H1 (cell line): Measurements from ENCODE around the gene ZBTB33. TPM values are rescaled to one million over a fixed set of nuclear protein-coding genes. Genes with fewer than 3 reads are reported as not detected.

ENCODE experiments used
- CTCF ChIA-PET: fragments of 300-600 bp; sonication (Branson Sonifier 250); formaldehyde crosslinking; loops from one replicate; lab custom pipeline; 2021; ENCODE audit not compliant: partially characterized antibody; lab: Charles Lee
- POLR2A ChIA-PET: fragments of 300-600 bp; sonication (Branson Sonifier 250); formaldehyde crosslinking; loops from one replicate; lab custom pipeline; 2021; ENCODE audit warnings: inconsistent platforms; ENCODE audit not compliant: partially characterized antibody; lab: Charles Lee
- DNase-seq, 2 experiments: peaks; one replicate each; pipeline versions ENCODE4 v3.0.0 to v3.0.0-alpha.2; 2010 to 2022; ENCODE audit warnings: low spot score in 2 of 2, low read depth in 1 of 2, mixed read lengths in 1 of 2
- FAIRE-seq: peaks from 2 replicates; lab custom pipeline; 2011; peaks lifted over from hg19 to GRCh38; lab: Jason Lieb, UNC
- H2AFZ ChIP-seq: 2 replicates; pipeline ENCODE4 v1.8.1; 2012; ENCODE audit warnings: low read length, inconsistent platforms
- H2AK5ac ChIP-seq: 2 replicates; pipeline ENCODE4 v1.6.1; 2013; ENCODE audit warnings: low read depth, low read length
- H2BK120ac ChIP-seq: replicated peaks from 2 replicates; pipeline ENCODE3; 2013; ENCODE audit warnings: low read depth, low read length, inconsistent platforms
- H2BK12ac ChIP-seq: 2 replicates; pipeline ENCODE4 v1.6.1; 2013; ENCODE audit warnings: low read depth, low read length
- H2BK15ac ChIP-seq: 2 replicates; pipeline ENCODE4 v1.6.1; 2013; ENCODE audit warnings: low read length
- H2BK20ac ChIP-seq: 2 replicates; pipeline ENCODE4 v1.6.1; 2013; ENCODE audit warnings: low read length
- H2BK5ac ChIP-seq: 2 replicates; pipeline ENCODE4 v1.6.1; 2013; ENCODE audit warnings: low read depth, low read length
- H3K14ac ChIP-seq: 2 replicates; pipeline ENCODE4 v1.6.1; 2013; ENCODE audit warnings: inconsistent platforms; ENCODE audit not compliant: insufficient read length
- H3K18ac ChIP-seq: 2 replicates; pipeline ENCODE4 v1.6.1; 2013; ENCODE audit warnings: low read length; ENCODE audit errors: extremely low read depth
- H3K23ac ChIP-seq: 2 replicates; pipeline ENCODE4 v1.6.1; 2013; ENCODE audit warnings: inconsistent platforms; ENCODE audit not compliant: insufficient read length
- H3K23me2 ChIP-seq: 2 replicates; pipeline ENCODE4 v1.6.1; 2013; ENCODE audit warnings: low read depth, low read length
- H3K27ac ChIP-seq: 2 replicates; pipeline ENCODE4 v1.6.1; 2011; ENCODE audit warnings: low read depth, low read length, inconsistent platforms
- H3K27me3 ChIP-seq, 4 experiments: replicated peaks in 1 of 4; 1 replicate in 1 of 4; 2 replicates in 3 of 4; pipeline versions ENCODE4 v1.6.1 to v1.8.1; 2011 to 2013; ENCODE audit warnings: low read length in 3 of 4, mild to moderate bottlenecking in 3 of 4, inconsistent platforms in 2 of 4, mixed read lengths in 2 of 4, moderate library complexity in 1 of 4; ENCODE audit not compliant: control insufficient read depth in 3 of 4, insufficient read depth in 3 of 4; ENCODE audit errors: extremely low read depth in 1 of 4
- H3K36me3 ChIP-seq, 4 experiments: 2 replicates each; pipeline versions ENCODE4 v1.6.1 to v1.8.1; 2011 to 2013; ENCODE audit warnings: mild to moderate bottlenecking in 4 of 4, low read length in 3 of 4, moderate library complexity in 2 of 4, control low read depth in 1 of 4, inconsistent platforms in 1 of 4; ENCODE audit not compliant: insufficient read depth in 4 of 4, control insufficient read depth in 2 of 4
- H3K4ac ChIP-seq: replicated peaks from 2 replicates; pipeline ENCODE3; 2013; ENCODE audit warnings: low read length, low read depth, mixed read lengths, inconsistent platforms; ENCODE audit not compliant: insufficient read length
- H3K4me1 ChIP-seq, 4 experiments: replicated peaks in 1 of 4; 1 replicate in 1 of 4; 2 replicates in 3 of 4; pipeline versions ENCODE4 v1.6.1 to v1.8.1; 2011 to 2013; ENCODE audit warnings: low read length in 3 of 4, inconsistent platforms in 2 of 4, mixed read lengths in 1 of 4; ENCODE audit not compliant: insufficient read depth in 4 of 4, control insufficient read depth in 3 of 4
- H3K4me2 ChIP-seq, 2 experiments: 2 replicates each; pipeline versions ENCODE4 v1.6.1 to v1.8.1; 2011 to 2013; ENCODE audit warnings: low read depth in 2 of 2, low read length in 2 of 2, control low read depth in 1 of 2, inconsistent platforms in 1 of 2, mild to moderate bottlenecking in 1 of 2; ENCODE audit not compliant: insufficient read depth in 1 of 2
- H3K4me3 ChIP-seq, 4 experiments: fragments of 200-600, 300-600 bp in 1 of 4; sonication (generic), shearing (Covaris generic), sonication (Bioruptor Twin) in 1 of 4; 2 replicates each; pipeline versions ENCODE4 v1.5.1 to v1.8.1; 2011 to 2016; ENCODE audit warnings: low read length in 4 of 4, low read depth in 3 of 4, control low read depth in 2 of 4, inconsistent platforms in 2 of 4, mild to moderate bottlenecking in 2 of 4, mixed read lengths in 1 of 4, moderate library complexity in 1 of 4; ENCODE audit not compliant: insufficient read depth in 2 of 4; ENCODE audit errors: extremely low read depth in 1 of 4
- H3K56ac ChIP-seq: replicated peaks from 2 replicates; pipeline ENCODE3; 2013; ENCODE audit warnings: low read depth, mild to moderate bottlenecking, mixed read lengths, low read length, inconsistent platforms; ENCODE audit not compliant: insufficient read length
- H3K79me1 ChIP-seq: 2 replicates; pipeline ENCODE4 v1.6.1; 2013; ENCODE audit warnings: low read depth, low read length, control low read depth
- H3K79me2 ChIP-seq, 2 experiments: 2 replicates each; pipeline versions ENCODE4 v1.6.1 to v1.8.1; 2012 to 2013; ENCODE audit warnings: low read length in 2 of 2, mild to moderate bottlenecking in 2 of 2, inconsistent platforms in 1 of 2; ENCODE audit not compliant: insufficient read depth in 2 of 2, control insufficient read depth in 1 of 2
- H3K9ac ChIP-seq, 4 experiments: replicated peaks in 1 of 4; 1 replicate in 1 of 4; 2 replicates in 3 of 4; pipeline versions ENCODE4 v1.6.1 to v1.8.1; 2011 to 2013; ENCODE audit warnings: low read depth in 3 of 4, low read length in 3 of 4, control low read depth in 2 of 4, mild to moderate bottlenecking in 2 of 4, moderate library complexity in 2 of 4, inconsistent platforms in 1 of 4; ENCODE audit errors: extremely low read depth in 1 of 4
- H3K9me3 ChIP-seq, 2 experiments: 2 replicates each; pipeline versions ENCODE4 v1.6.1 to v1.8.1; 2012 to 2013; ENCODE audit warnings: mild to moderate bottlenecking in 2 of 2, moderate library complexity in 2 of 2, control low read depth in 1 of 2, inconsistent platforms in 1 of 2, low read depth in 1 of 2, low read length in 1 of 2, mixed read lengths in 1 of 2; ENCODE audit not compliant: insufficient read depth in 2 of 2
- H4K20me1 ChIP-seq, 2 experiments: replicated peaks in 1 of 2; 2 replicates each; pipeline versions ENCODE3 to v1.8.1; 2011 to 2013; ENCODE audit warnings: inconsistent platforms in 2 of 2, low read length in 2 of 2, mild to moderate bottlenecking in 1 of 2; ENCODE audit not compliant: insufficient read depth in 2 of 2, control insufficient read depth in 1 of 2
- H4K5ac ChIP-seq: 2 replicates; pipeline ENCODE4 v1.6.1; 2013; ENCODE audit warnings: low read length, low read depth, mixed read lengths, inconsistent platforms; ENCODE audit not compliant: insufficient read length
- H4K8ac ChIP-seq: 2 replicates; pipeline ENCODE4 v1.8.0; 2013; ENCODE audit warnings: mild to moderate bottlenecking, moderate library complexity, low read length, inconsistent platforms; ENCODE audit not compliant: insufficient read depth; ENCODE audit errors: extremely low read depth
- H4K91ac ChIP-seq: replicated peaks from 2 replicates; pipeline ENCODE3; 2013; ENCODE audit warnings: low read length, mixed read lengths, inconsistent platforms; ENCODE audit not compliant: insufficient read length
- CBX5 ChIP-seq: fragments of 300-800, 300-1000 bp; sonication (generic); IDR thresholded peaks from 2 replicates; pipeline ENCODE4 v1.7.1; 2016; ENCODE audit warnings: antibody characterized with exemption, low read length, low read depth
- CHD1 ChIP-seq: IDR thresholded peaks from 2 replicates; pipeline ENCODE4 v1.6.1; 2012; ENCODE audit warnings: low read depth, low read length, improper control_type of control experiment
- CHD2 ChIP-seq: IDR thresholded peaks from 2 replicates; pipeline ENCODE4 v1.6.1; 2012; ENCODE audit warnings: low read length, improper control_type of control experiment
- GTF2F1 ChIP-seq: IDR thresholded peaks from 2 replicates; pipeline ENCODE4 v1.6.1; 2012; ENCODE audit warnings: low read depth, low read length, improper control_type of control experiment, borderline replicate concordance
- MAFK ChIP-seq: IDR thresholded peaks from 2 replicates; pipeline ENCODE4 v1.6.1; 2012; ENCODE audit warnings: low read depth, mild to moderate bottlenecking, improper control_type of control experiment, low read length
- RBBP5 ChIP-seq: IDR thresholded peaks from 2 replicates; pipeline ENCODE4 v1.7.1; 2012; ENCODE audit warnings: low read depth, mild to moderate bottlenecking, inconsistent platforms, low read length, moderate library complexity, borderline replicate concordance
- SUZ12 ChIP-seq: fragments of 200-600 bp; sonication (generic); IDR thresholded peaks from 2 replicates; pipeline ENCODE4 v1.6.1; 2012; ENCODE audit warnings: mild to moderate bottlenecking, inconsistent platforms, low read length, moderate library complexity, mixed read lengths
- TBP ChIP-seq: IDR thresholded peaks from 2 replicates; pipeline ENCODE4 v1.6.1; 2011; ENCODE audit warnings: low read depth, low read length, improper control_type of control experiment
- YY1 ChIP-seq: IDR thresholded peaks from 2 replicates; pipeline ENCODE4 v1.6.1; 2011; ENCODE audit warnings: low read depth, mild to moderate bottlenecking, low read length
- WGBS, 2 experiments: shearing (Covaris generic) in 1 of 2; methylation state at CpG; one replicate each; pipeline versions ENCODE4 v1.1.6 to v1.1.7; 2013 to 2015; ENCODE audit warnings: low lambda C conversion rate in 2 of 2, mixed read lengths in 2 of 2, inconsistent platforms in 1 of 2, low coverage in 1 of 2, missing lambda C conversion rate in 1 of 2; ENCODE audit not compliant: insufficient replicate concordance in 2 of 2, insufficient coverage in 1 of 2, insufficient read length in 1 of 2; ENCODE audit errors: extremely low coverage in 1 of 2, missing lambda C conversion rate in 1 of 2; 5-methylcytosine and 5-hydroxymethylcytosine counted together
- polyA plus RNA-seq, 7 experiments: library from polyadenylated mRNA; depleted of rRNA in 3 of 7; stranded (reverse) in 5 of 7; unstranded in 2 of 7; fragments of >200 nt in 5 of 7; fragments of 200-250 nt in 2 of 7; gene quantifications; 1 replicate in 5 of 7; 2 replicates in 1 of 7; 4 replicates in 1 of 7; pipeline versions ENCODE4 v1.2.1 to v1.2.3, GENCODE V29; 2011 to 2013; ENCODE audit warnings: missing spikeins in 2 of 7, mixed read lengths in 2 of 7
- total RNA-seq: library from RNA; stranded (reverse); fragmentation: NEBNext Ultra II Directional; extraction: Animal tissue kit (Norgen Biotek cat#: 25700); gene quantifications from 2 replicates; pipeline ENCODE4 v1.2.1, GENCODE V29; 2021

ZBTB33 gene
- total and polyA plus RNA-seq, 2 of the 8 experiments (the other 6 are each of a cell fraction or from before 2014, with no cell fraction given), result 3.4 to 14.9 TPM

GRCh38 chrX:120282697-120283096 lies 32.1 kb downstream of the ZBTB33 start:
- no peak overlapping the region for H4K8ac ChIP-seq
- no peaks in the 10 kb centered on the region for H4K20me1 ChIP-seq
- ChIA-PET CTCF (no interaction called here), POLR2A (interaction anchor here (0.8 kb wide), 1 partner anchor 20 kb away, joined by 3 read pairs; no protein-coding TSS in a partner anchor)
- DNase-seq, result no peak
- no peak overlapping the region for H3K14ac ChIP-seq
- H3K79me1 ChIP-seq, result no peaks in the 10 kb centered on the region
- H3K79me2 ChIP-seq, result no peaks in the 10 kb centered on the region
- H2BK12ac ChIP-seq, result no peak overlapping the region
- H3K4me1 ChIP-seq, result 0 out of 7 replicates have a peak, but pooled peaks cover 0 to 3% (median 0%) of the 10 kb centered on the region in 4 experiments
- H3K23me2 ChIP-seq, result no peaks in the 10 kb centered on the region
- H3K9me3 ChIP-seq, result no peaks in the 10 kb centered on the region
- no peak overlapping the region for H3K23ac ChIP-seq
- no peak overlapping the region for H3K9ac ChIP-seq
- H3K4ac ChIP-seq, result no peak overlapping the region
- no peak overlapping the region for H3K18ac ChIP-seq
- H2BK120ac ChIP-seq, result no peak overlapping the region
- H3K27ac ChIP-seq, result no peak overlapping the region
- no peak overlapping the region for H3K4me2 ChIP-seq
- H3K4me3 ChIP-seq, result no peak overlapping the region
- FAIRE-seq, result no peak
- H3K36me3 ChIP-seq, result no peaks in the 10 kb centered on the region
- no peak overlapping the region for H3K56ac ChIP-seq
- H2BK20ac ChIP-seq, result no peak overlapping the region
- H4K91ac ChIP-seq, result no peak overlapping the region
- H3K27me3 ChIP-seq, result no peaks in the 10 kb centered on the region
- TF ChIP-seq GTF2F1 (no peak), CBX5 (no peak), CHD2 (no peak), YY1 (no peak), RBBP5 (no peak), CHD1 (no peak), SUZ12 (no peak), TBP (no peak), MAFK (no peak)
- no peak overlapping the region for H2AK5ac ChIP-seq
- no peak overlapping the region for H2BK15ac ChIP-seq
- H2AFZ ChIP-seq, result no peak overlapping the region
- 80% methylated on average over 1 of the region's 1 CpG; no CpG with 5 or more reads in 1 of the 2 experiments for WGBS, 2 experiments
- no peak overlapping the region for H2BK5ac ChIP-seq
- no peak overlapping the region for H4K5ac ChIP-seq
